Activated T-cell treated with anti-CD3 and anti-CD28 coated beads, Interleukin-2, amount 50 U/mL, for 24 hours (primary cell): ENCODE measurements around the gene GOLGA6L7.
"Not testable (repeated sequence)": the region's sequence is repeated elsewhere in the genome, so short reads cannot be mapped to it uniquely, and the experiment has no call there.

Experiments used
- DNase-seq: peaks from one replicate; pipeline ENCODE4 v3.0.0-alpha.2; 2020
- H3K27ac Mint-ChIP-seq: 2 replicates; pipeline ENCODE4 v1.8.0; 2020; ENCODE audit warnings: mild to moderate bottlenecking, mixed read lengths
- H3K27me3 Mint-ChIP-seq: 2 replicates; pipeline ENCODE4 v1.8.0; 2020; ENCODE audit warnings: mixed read lengths
- H3K36me3 Mint-ChIP-seq: 2 replicates; pipeline ENCODE4 v1.8.0; 2020; ENCODE audit warnings: low read depth, mixed read lengths
- H3K4me1 Mint-ChIP-seq: 2 replicates; pipeline ENCODE4 v1.8.0; 2020; ENCODE audit warnings: low read depth, mixed read lengths
- H3K4me3 Mint-ChIP-seq: 2 replicates; pipeline ENCODE4 v1.8.0; 2020; ENCODE audit warnings: mild to moderate bottlenecking, moderate library complexity, mixed read lengths
- H3K9me3 Mint-ChIP-seq: 2 replicates; pipeline ENCODE4 v1.8.0; 2020; ENCODE audit warnings: mixed read lengths

The GOLGA6L7 gene

GRCh38 chr15:28798234-28798633 is 50.2 kb downstream of the GOLGA6L7 start:
- H3K9me3 Mint-ChIP-seq, H3K4me1 Mint-ChIP-seq, H3K4me3 Mint-ChIP-seq, H3K27ac Mint-ChIP-seq, H3K36me3 Mint-ChIP-seq, DNase-seq: not testable (repeated sequence)
- H3K27me3 Mint-ChIP-seq = peaks cover 11% of the 10 kb centered on the region

GRCh38 chr15:28794231-28794630 is 54.2 kb downstream of the GOLGA6L7 start:
- H3K4me1 Mint-ChIP-seq, H3K27ac Mint-ChIP-seq, H3K4me3 Mint-ChIP-seq, H3K9me3 Mint-ChIP-seq, H3K36me3 Mint-ChIP-seq, DNase-seq: not testable (repeated sequence)
- H3K27me3 Mint-ChIP-seq = peaks cover 18% of the 10 kb centered on the region
